ENCODE measurements around the gene ZEB2.

The ZEB2 gene

DNA sequence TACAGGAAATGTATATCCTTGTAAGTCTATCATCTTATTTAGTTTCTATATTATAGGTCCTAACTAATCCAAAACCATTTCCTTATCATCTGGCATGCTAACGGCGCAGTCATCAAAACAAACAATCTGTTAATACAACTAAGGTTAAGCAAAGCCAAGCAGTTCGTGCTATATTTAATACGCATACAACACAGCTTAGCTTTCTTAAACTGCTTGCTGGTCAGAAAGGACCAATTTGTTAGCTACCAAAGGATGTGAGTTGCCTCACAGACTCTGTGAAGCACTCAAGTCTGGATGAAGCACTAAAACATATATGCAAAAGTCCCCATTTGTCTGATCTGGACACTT lies 67.0 kb downstream of the ZEB2 start:
- no peak for TF ChIP-seq LEF1 (IDR thresholded peaks at IDR 0.05; ENCODE audit: borderline replicate concordance)
- no peak for TF ChIP-seq TARDBP (IDR thresholded peaks at IDR 0.05)
- TF ChIP-seq SP1 (IDR thresholded peaks at IDR 0.05): no peak
- no peak for TF ChIP-seq FOXK2 (IDR thresholded peaks at IDR 0.05)
- no peak for TF ChIP-seq ZNF384 (IDR thresholded peaks at IDR 0.05)
- no peak for TF ChIP-seq HDGF (IDR thresholded peaks at IDR 0.05; ENCODE audit: borderline replicate concordance)
- no peak for TF ChIP-seq FOXM1 (IDR thresholded peaks at IDR 0.05; ENCODE audit: borderline replicate concordance)
- TF ChIP-seq ARNT (IDR thresholded peaks at IDR 0.05): no peak
- TF ChIP-seq ELF4 (IDR thresholded peaks at IDR 0.05): no peak
- TF ChIP-seq NFRKB (IDR thresholded peaks at IDR 0.05): no peak
- no peak for TF ChIP-seq CTBP1 (IDR thresholded peaks at IDR 0.05; ENCODE audit: borderline replicate concordance)
- TF ChIP-seq SUZ12 (IDR thresholded peaks at IDR 0.05): no peak
- no peak for TF ChIP-seq BHLHE40 (IDR thresholded peaks at IDR 0.05; ENCODE audit: borderline replicate concordance)
- no peak for TF ChIP-seq FOXA1 (IDR thresholded peaks at IDR 0.05)
- no peak for TF ChIP-seq L3MBTL2 (conservative IDR thresholded peaks at IDR 0.05)
- TF ChIP-seq, protein P1, sequence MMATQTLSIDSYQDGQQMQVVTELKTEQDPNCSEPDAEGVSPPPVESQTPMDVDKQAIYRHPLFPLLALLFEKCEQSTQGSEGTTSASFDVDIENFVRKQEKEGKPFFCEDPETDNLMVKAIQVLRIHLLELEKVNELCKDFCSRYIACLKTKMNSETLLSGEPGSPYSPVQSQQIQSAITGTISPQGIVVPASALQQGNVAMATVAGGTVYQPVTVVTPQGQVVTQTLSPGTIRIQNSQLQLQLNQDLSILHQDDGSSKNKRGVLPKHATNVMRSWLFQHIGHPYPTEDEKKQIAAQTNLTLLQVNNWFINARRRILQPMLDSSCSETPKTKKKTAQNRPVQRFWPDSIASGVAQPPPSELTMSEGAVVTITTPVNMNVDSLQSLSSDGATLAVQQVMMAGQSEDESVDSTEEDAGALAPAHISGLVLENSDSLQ (IDR thresholded peaks at IDR 0.05): no peak
- POLR2A ChIA-PET: no interaction called here
- CTCF ChIA-PET: no interaction called here
- no peak for DNase-seq (ENCODE audit: extremely low spot score)

DNA sequence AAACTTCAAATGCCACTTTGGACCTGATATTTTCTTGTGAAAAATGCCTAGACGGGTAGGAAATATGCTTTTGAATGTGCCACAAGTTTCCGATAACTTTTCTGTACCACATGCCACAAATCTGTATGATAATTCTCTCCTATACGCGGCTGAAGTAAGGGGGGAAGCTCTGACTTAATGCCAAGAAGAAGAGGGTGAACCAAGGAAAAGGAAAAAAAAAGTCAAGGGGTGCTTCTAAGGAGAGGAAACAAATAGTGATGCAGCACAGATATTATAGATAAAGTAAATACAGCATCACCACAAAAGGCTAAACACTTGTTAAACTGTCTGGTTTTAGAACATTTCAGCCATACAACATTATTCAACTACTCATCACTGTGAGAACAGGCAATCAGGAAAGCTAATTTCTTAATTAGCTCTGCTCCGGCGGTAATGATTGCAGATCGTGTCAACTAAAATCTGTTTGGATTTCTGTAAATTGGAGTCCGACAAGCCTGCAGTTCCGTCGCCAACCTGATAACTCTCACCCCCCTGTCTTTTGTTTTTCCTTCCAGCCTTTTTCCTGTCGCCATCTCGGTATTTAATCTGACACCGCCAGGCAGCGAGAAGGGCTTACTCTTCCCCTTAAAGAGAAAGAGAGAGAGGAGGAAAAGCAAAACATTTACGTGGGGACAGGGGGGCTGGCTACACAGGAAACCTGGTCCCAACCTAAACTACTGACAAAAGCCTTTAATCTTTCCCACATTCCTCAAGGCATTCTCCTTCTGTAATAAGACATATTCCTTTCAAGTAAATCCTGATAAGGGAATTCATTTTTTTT lies 67.5 kb downstream of the ZEB2 start:
- CTCF ChIA-PET: no interaction called here
- POLR2A ChIA-PET: no interaction called here
- peak; percentile 52 for DNase-seq (ENCODE audit: extremely low spot score)
- no peak for TF ChIP-seq FOXA1 (IDR thresholded peaks at IDR 0.05)

DNA sequence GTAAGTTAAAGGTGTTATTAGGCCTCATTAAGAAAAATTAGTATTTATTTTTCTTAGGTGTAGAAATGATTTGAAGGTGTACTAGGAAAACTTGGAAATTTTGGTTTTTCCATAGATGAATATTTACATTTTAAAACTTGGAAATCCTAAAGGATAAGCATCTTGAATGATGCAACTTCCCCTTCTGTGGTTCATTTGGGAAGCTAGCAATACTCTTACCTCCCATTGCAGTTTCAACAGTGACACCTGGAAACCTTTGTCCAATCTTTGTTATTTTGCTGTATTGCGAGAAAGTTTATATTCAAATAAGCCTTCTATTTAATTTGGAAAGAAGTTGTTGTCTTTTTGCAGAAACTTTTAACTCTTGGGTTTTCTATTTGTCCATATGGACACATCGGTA lies 68.5 kb downstream of the ZEB2 start:
- CTCF ChIA-PET: interaction anchor here (1.5 kb wide), 1 partner anchor 10 kb away, joined by 4 read pairs; no protein-coding TSS in a partner anchor
- POLR2A ChIA-PET: no interaction called here
- TF ChIP-seq FOXA1 (IDR thresholded peaks at IDR 0.05): no peak
- no peak for TF ChIP-seq TARDBP (IDR thresholded peaks at IDR 0.05)
- no peak for TF ChIP-seq ZNF384 (IDR thresholded peaks at IDR 0.05)
- TF ChIP-seq LEF1 (IDR thresholded peaks at IDR 0.05; ENCODE audit: borderline replicate concordance): no peak
- TF ChIP-seq, protein P1 (IDR thresholded peaks at IDR 0.05): no peak
- no peak for TF ChIP-seq SUZ12 (IDR thresholded peaks at IDR 0.05)
- no peak for TF ChIP-seq NFRKB (IDR thresholded peaks at IDR 0.05)
- no peak for TF ChIP-seq FOXM1 (IDR thresholded peaks at IDR 0.05; ENCODE audit: borderline replicate concordance)
- DNase-seq (ENCODE audit: extremely low spot score): no peak

DNA sequence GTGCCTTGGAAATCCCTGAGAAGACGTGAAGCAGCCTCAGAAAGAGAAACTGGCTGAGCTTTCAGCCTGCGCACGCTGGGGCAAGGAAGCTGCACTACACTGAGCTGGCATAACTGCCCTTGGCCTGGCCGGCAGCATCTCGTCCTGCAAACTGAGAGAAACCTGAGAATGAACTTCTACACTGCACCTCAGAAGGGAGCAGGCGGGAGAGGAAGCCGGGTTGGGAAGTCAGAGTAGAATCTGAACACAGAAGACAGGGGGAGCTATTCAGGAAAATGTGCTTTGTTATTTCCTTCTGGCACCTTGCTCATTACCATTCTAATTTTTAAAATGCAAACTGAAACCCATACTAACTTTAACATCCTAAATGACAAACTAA lies 70.9 kb downstream of the ZEB2 start:
- TF ChIP-seq SUZ12 (IDR thresholded peaks at IDR 0.05) (no peak), FOXA1 (IDR thresholded peaks at IDR 0.05) (no peak), BHLHE40 (IDR thresholded peaks at IDR 0.05; ENCODE audit: borderline replicate concordance) (no peak), TARDBP (IDR thresholded peaks at IDR 0.05) (no peak), LEF1 (IDR thresholded peaks at IDR 0.05; ENCODE audit: borderline replicate concordance) (no peak), FOXK2 (IDR thresholded peaks at IDR 0.05) (no peak), HDGF (IDR thresholded peaks at IDR 0.05; ENCODE audit: borderline replicate concordance) (no peak), ELF4 (IDR thresholded peaks at IDR 0.05) (no peak), ARNT (IDR thresholded peaks at IDR 0.05) (no peak), ZNF384 (IDR thresholded peaks at IDR 0.05) (no peak), L3MBTL2 (conservative IDR thresholded peaks at IDR 0.05) (no peak)
- TF ChIP-seq, protein P1 (IDR thresholded peaks at IDR 0.05): no peak
- peak; percentile 48 for DNase-seq (ENCODE audit: extremely low spot score)
- CTCF ChIA-PET: interaction anchor here (0.6 to 1.8 kb wide), 6 partner anchors 10 to 601 kb away, joined by 3 to 10 read pairs (median 3); no protein-coding TSS in a partner anchor
- POLR2A ChIA-PET: interaction anchor here (0.6 kb wide), 1 partner anchor 64 kb away, joined by 3 read pairs; no protein-coding TSS in a partner anchor

DNA sequence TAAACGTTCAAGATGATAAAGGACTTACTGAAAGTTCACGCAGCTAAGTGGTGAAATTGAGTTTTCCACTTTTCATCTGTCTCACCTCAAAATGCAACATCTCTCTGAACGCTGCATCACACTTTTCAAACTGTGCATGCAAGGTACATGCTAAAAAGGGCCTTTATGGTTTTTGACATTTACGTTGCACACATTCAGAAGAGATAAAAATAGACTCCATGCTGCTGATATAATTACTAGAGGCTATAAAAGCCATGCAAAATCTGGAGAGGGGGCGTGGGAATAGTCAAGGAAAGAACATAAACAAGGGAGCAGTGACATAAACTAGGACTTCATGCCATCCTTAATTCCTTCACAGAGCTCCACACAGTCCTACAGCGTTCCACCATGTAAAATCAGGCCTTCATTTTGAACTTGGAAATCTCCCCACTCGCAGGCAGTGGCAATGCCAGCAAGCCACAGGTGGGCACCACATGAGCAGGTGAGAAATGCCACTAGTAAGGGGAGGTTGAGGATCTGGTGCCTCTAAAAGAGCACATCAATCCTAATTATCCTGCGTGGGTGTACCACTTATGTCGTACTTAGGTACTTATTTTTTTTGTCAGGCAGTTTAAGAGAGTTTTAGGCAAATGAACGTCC lies 71.4 kb downstream of the ZEB2 start:
- ChIA-PET CTCF (interaction anchor here (0.7 to 1.8 kb wide), 4 partner anchors 10 to 441 kb away, joined by 3 to 10 read pairs (median 5); no protein-coding TSS in a partner anchor), POLR2A (interaction anchor here (0.6 kb wide), 1 partner anchor 64 kb away, joined by 3 read pairs; no protein-coding TSS in a partner anchor)
- TF ChIP-seq SP1 (IDR thresholded peaks at IDR 0.05) (no peak), ARNT (IDR thresholded peaks at IDR 0.05) (peak; percentile 78)
- DNase-seq (ENCODE audit: extremely low spot score): no peak

DNA sequence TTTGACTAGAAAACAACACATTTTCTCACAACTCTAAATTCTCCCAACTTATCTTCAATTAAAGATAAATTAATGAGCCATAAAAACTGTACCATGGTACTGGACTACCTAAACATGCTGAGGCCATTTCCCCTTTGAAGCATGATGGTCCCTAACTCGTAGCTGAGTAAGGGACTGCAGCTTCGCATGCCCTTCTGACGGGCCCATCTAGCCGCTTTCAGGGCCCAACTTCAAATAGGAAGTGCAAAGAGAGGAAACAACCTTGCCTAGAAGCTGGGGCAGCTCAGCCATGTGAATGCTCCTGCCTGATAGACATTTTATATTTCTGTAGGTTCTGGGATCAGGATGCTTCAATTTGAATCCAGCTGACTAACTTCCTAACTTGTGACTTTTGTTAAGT lies 72.4 kb downstream of the ZEB2 start:
- TF ChIP-seq BHLHE40 (IDR thresholded peaks at IDR 0.05; ENCODE audit: borderline replicate concordance) (no peak), ARNT (IDR thresholded peaks at IDR 0.05) (no peak), L3MBTL2 (conservative IDR thresholded peaks at IDR 0.05) (no peak), TARDBP (IDR thresholded peaks at IDR 0.05) (no peak), HDGF (IDR thresholded peaks at IDR 0.05; ENCODE audit: borderline replicate concordance) (no peak)
- POLR2A ChIA-PET: no interaction called here

More for the DNA sequence above, 72.4 kb downstream of the ZEB2 start:
- no peak for DNase-seq (ENCODE audit: extremely low spot score)
- CTCF ChIA-PET: interaction anchor here (0.6 kb wide), 1 partner anchor 206 kb away, joined by 3 read pairs; no protein-coding TSS in a partner anchor

Measured in HEK293T (cell line).